Measurements from ENCODE around the gene KRTAP1-4.
"Not testable (repeated sequence)": the region's sequence is repeated elsewhere in the genome, so short reads cannot be mapped to it uniquely, and the experiment has no call there.

The KRTAP1-4 gene, protein sequence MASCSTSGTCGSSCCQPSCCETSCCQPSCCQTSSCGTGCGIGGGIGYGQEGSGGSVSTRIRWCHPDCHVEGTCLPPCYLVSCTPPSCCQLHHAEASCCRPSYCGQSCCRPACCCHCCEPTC

DNA sequence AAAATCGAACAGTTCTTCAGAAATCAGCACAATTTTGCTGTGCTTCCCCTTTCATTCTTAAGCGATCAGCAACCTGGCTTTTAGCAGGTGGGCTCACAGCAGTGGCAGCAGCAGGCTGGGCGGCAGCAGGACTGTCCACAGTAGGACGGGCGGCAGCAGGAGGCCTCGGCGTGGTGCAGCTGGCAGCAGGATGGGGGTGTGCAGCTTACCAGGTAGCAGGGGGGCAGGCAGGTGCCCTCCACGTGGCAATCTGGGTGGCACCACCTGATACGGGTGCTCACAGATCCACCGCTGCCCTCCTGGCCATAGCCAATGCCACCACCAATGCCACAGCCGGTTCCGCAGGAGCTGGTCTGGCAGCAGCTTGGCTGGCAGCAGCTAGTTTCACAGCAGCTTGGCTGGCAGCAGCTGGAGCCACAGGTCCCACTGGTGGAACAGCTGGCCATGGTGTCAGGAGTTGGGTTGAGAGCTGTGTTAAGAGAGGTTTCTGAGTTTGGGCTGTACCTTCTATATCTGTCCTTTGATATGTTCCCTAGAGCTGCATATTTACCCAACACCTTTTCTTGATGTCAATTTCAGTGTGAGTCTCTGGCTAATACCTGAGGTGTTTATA lies at the start of gene KRTAP1-4:
TSS of gene KRTAP1-4 (minus strand) at position 563 of the 613 bp plus-strand sequence. CDS start at position 446, 117 bp downstream.
- no peak for DNase-seq (ENCODE audit: low read depth, low spot score)

DNA sequence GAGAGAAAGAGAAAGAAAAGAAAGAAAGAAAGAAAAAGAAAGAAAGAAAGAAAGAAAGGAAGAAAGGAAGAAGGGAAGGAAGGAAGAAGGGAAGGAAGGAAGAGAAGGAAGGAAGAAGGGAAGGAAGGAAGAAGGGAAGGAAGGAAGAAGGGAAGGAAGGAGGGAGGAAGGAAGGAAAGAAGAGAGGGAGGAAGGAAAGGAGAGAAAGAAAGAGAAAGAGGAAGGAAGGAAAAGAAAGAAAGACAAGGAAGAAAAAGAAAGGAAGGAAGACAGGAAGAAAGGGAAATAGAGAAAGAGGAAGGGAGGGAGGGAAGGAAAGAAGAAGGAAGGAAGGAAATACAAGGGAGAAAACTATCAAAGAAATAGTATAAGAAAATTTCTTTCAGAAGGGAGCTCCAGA lies 46.8 kb upstream of the KRTAP1-4 start:
- no peak for DNase-seq (ENCODE audit: low read depth, low spot score)

DNA sequence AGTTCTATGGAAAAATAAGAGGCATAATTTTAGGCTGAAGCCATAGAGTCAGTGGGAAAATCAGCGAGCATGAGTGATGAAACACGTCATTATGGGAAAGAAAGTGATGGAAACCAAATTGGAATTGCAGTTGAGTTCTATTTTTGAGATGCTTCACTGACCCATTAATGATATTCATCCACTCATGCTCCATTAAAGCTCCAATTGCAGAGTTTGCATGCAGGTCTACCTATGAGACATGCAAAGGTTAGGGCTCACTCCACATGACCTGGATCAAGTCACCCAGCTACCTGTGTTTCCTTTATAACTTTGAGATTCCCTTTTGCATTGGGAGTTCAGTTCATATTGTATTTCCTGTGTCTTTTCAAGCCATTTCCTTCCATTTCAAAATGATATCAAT lies 43.7 kb upstream of the KRTAP1-4 start:
- no peak for DNase-seq (ENCODE audit: low read depth, low spot score)

DNA sequence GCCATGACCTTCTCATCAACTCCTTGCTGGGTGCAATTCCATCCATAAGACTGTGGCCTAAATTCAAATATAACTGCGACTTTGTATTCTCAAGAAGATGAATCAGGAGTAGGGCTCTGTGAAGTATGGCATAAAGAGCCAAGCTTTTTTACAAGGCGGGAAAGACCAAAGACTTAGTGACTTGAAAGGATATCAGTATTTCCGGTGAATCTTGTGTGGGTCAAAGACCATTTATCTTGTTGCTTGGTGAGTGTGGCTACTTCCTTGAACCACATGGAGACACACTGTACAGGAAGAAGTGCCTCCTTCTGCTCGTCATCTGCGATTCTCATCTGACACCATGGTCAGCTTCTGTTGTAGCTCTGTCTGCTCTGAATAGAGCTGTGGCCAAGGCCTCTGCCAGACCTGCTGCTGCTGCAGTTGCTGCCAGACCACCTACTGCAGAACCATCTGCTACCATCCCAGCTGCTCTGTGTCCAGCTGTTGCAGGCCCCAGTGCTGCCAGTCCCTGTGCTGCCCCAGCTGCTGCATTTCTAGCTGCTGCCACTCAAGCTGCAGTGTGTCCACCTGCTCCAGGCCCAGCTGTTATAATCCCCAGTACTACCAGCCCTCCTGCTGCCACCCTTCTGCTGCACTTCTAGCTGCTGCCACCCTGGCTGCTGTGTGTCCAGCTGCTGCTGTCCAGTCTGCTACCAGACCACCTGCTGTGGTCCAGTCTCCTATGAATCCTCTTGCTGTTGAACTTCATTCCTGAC lies 41.8 kb upstream of the KRTAP1-4 start:
- no peak for DNase-seq (ENCODE audit: low read depth, low spot score)

DNA sequence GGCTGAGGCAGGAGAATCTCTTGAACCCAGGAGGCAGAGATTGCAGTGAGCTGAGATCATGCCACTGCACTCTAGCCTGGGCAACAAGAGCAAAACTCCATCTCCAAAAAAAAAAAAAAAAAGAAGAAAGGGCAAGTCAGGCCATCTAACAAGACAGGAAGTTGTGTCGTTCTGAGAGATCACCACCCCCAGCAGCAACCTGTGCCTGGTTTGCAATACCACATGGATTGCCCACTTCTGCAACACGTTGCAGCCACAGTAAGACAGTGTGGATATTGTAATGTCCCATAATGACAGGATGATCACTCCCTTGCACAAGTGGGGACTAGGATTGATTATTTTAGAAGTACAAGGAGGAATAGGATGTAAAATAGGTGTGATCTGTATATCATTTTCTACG lies 39.0 kb upstream of the KRTAP1-4 start:
- no peak for DNase-seq (ENCODE audit: low read depth, low spot score)

DNA sequence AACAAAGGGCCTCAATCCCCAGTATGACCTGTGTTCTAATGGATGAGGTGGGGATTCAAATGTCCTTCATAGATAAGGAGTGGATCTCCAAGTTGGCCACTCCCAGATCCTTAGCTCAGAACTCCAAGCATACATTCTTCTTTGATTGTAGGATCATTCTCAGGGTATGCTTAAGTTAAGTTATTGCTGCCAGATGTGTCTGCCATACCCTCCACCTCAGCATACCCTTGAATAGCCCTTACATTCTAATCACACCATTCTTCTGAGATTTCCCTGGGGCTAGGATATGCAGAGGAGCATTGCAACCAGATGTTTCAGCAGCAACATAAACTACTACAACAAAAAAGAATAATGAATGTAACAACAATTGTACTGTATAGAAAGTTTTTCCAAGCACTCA lies 37.3 kb upstream of the KRTAP1-4 start:
- no peak for DNase-seq (ENCODE audit: low read depth, low spot score)

DNA sequence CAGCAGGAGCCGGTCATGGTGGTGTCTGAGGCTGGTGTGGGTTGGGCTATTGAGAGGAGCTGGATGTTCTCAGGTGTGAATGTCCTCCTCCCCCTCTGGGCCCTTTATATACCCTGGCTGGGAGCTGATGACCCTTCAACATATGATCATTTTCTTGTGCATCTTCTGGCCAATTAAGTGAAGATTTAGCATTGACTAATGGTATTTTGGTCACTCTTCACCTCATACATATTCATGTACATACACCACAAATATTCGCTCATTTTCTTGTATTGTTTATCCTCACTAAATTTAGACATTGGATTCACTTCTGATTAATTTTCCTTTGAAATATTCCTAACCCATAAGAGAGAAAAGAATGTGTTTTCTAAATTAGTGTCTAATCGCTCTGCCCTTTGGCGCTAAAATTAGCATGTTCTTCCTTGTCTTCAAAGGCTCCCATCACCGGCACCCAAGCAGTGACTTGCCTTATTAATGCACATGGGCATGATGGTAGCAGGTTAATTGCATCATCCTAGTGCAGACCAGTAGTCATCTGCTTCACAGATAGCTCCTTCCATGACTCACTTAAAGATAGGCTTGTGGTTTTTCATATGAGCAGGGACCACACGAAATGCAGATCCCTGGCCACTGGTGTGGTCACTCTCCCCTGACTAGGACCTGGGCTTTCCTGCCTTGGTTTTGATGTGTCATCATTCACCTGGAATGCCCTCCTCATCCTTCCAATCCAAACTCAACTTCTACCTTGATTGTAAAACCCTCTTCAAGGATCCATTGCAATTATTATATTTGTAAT lies 36.0 kb upstream of the KRTAP1-4 start, which contains the start of gene KRTAP2-4:
TSS of gene KRTAP2-4 (minus strand) at position 51 of the 796 bp plus-strand sequence. CDS start at position 17, 34 bp downstream.
- DNase-seq (ENCODE audit: low read depth, low spot score): no peak

DNA sequence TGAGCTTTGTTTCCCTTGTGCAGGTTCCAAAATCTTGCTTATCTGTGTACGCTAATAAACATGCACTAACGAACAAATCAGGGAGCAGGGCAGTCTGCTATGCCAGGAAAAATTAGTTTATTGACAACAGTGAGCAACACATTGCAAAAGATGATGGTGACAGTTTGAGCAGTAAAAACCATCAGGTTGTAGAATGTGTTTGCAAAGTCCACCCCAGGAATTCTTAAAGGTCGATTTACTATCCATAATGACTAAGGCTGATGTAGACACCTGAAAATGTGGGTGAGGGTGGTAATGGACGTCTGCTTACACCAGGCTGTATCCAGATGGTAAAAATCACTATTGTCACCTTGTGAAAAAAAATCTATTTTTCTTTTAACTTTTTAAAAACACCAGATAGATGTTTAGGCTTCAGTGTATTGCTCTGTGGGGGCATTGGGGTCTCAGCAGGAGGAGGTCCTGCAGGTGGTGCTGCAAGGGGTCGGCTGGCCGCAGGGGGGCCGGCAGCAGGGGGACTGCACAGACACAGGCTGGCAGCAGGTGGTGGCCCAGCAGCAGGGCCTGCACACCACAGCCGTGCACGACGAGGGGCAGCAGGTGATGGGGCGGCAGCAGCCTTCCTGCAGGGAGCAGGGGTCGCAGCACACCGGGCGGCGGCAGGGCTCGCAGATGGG lies 35.2 kb upstream of the KRTAP1-4 start:
- DNase-seq (ENCODE audit: low read depth, low spot score): not testable (repeated sequence)

DNA sequence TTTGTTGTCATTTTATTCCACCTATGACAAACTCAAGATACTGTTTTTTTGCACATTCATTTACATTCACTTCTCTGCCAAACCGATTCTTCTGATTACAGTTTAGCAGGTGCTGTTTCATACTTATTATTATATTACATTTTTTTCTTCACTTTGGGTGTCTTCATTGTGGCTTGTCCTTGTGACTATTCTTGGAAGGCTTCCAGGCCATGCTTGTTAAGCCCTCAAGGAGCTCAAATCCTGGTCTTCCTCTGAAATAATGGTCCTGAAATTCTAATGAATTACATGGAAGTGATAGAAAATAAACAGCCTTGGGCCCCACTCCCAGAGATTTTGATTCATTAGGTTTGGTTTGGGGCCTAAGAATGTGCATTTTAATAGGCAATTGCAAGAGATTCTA lies 34.3 kb upstream of the KRTAP1-4 start:
- no peak for DNase-seq (ENCODE audit: low read depth, low spot score)

DNA sequence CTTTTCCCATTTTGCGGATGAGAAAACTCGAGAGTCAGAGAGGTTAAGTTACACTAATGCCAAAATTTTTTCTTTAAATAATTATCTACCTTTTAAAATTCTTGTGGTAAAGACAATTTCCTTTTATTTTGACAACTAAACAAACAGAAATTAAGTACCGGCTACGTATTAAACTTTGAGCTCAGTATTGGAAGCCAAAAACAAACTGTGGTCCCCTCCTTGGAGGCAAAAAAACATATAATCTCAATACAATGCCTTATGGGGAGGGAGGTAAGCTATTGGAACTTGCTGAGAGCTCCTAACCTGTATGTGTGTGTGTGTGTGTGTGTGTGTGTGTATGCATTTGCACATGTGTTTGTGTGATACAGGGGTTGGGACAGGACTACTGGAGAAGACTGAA lies 33.5 kb upstream of the KRTAP1-4 start:
- DNase-seq (ENCODE audit: low read depth, low spot score): no peak

DNA sequence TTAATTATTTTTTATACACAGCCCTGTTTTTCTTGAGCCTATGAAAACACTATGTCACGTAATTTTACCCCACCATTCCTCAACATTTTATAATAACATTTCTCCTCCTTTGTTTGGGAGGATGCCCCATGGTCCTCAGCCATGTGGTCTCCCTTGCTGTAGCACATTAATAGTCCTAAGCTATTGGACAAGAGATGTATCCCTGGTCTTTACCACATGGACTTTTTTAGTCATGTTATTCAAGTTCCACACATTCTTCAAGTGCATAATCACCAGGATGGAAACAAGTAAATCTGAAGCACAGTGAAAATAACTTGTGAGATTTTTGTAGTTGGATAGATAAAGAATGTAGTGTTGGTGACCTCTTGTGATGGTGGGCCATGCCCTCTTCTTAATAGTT lies 32.0 kb upstream of the KRTAP1-4 start:
- DNase-seq (ENCODE audit: low read depth, low spot score): no peak

DNA sequence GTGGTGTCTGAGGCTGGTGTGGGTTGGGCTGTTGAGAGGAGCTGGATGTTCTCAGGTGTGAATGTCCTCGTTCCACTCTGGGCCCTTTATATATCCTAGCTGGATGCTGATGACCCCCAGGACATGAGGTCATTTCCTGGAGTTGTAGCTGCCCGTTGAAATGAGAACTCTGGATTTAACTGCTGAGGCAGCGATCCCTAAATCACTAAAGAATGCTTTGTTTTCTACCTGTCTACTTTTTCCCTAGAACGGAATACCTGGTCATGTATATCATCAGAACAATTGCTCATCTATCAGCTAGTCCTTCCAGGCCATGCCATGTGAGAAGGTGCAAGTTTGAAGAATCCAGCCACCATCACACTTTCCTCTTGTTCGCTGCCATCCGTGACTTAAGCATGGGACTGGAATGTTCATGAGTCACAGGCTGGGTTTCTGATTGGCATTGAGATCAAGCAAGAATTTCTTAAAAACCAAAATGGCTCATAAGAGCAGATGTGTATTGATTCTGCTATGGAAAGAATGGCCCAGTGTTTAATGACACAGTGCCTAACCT lies 30.1 kb upstream of the KRTAP1-4 start, which contains the start of gene KRTAP2-3:
TSS of gene KRTAP2-3 (minus strand) at position 63 of the 553 bp plus-strand sequence. CDS start 64 bp downstream, outside the sequence.
- no peak for DNase-seq (ENCODE audit: low read depth, low spot score)

DNA sequence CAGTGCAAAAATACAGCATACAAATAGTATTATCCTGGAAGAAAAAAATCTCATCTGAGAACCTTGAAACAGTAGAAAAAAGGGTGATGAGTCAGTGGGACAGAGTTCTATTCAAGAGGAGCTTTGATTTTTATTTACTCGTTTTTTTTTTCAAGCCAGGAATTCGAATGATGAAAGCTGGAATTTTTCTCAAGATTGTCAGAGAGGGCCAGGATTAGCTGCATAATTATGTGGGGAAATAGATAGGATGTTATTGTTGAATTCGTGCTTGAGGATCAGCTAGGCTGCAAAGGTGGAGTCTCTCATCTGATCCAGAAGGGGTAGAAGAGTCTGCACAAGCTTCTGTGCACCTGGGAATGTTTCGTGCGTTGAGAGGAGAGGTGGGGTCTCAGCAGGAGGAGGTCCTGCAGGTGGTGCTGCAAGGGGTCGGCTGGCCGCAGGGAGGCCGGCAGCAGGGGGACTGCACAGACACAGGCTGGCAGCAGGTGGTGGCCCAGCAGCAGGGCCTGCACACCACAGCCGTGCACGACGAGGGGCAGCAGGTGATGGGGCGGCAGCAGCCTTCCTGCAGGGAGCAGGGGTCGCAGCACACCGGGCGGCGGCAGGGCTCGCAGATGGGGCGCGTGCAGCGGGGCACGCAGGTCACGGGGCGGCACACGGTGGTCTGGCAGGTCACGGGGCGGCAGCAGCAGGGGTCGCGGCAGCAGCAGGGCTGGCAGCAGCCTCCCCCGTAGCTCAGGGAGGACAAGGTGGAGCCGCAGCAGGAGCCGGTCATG lies 29.5 kb upstream of the KRTAP1-4 start:
- not testable (repeated sequence) for DNase-seq (ENCODE audit: low read depth, low spot score)

DNA sequence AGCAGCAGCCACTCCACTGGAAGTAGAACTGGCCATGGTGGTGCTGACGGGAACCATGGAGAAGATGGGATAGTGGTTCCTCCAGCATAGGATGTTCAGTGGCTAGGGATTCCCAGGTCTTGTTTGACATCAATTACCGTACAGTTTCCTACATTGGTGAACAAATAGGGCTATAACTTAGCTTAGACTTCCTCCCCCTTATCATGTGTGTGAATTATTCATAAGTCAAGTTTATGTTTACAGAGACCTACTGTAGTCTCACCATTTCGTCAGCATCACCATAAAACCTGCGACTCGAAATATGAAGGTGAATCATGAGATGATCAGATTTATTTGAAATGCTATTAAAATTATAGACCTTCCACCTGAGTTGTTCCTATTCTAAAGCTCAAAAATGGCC lies 28.7 kb upstream of the KRTAP1-4 start:
- DNase-seq (ENCODE audit: low read depth, low spot score): no peak

DNA sequence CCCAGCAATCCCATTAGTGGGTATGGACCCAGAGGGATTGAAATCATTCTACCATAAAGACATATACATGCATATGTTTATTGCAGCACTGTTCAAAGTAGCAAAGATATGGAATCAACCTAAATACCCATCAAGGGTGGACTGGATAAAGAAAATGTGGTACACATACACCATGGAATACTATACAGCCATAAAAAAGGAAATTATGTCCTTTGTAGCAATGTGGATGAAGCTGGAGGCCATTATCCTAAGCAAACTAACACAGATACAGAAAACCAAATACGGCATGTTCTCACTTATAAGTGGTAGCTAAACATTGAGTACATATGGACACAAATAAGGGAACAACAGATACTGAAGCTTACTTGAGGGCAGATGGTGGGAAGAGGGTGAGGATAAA lies 27.6 kb upstream of the KRTAP1-4 start:
- no peak for DNase-seq (ENCODE audit: low read depth, low spot score)

DNA sequence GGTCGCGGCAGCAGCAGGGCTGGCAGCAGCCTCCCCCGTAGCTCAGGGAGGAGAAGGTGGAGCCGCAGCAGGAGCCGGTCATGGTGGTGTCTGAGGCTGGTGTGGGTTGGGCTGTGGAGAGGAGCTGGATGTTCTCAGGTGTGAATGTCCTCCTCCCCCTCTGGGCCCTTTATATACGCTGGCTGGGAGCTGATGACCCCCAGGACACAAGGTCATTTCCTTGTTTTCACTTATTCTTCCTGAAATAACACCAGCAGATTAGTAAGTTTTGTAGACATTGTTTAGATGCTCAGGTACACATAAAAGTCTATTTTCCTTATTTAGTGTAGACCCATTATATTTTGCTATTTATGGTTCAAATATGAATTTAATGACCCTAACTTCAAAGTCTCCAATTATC lies 25.1 kb upstream of the KRTAP1-4 start, which contains the start of gene KRTAP2-2:
TSS of gene KRTAP2-2 (minus strand) at position 101 of the 400 bp plus-strand sequence. CDS start at position 82, 19 bp downstream.
- not testable (repeated sequence) for DNase-seq (ENCODE audit: low read depth, low spot score)

DNA sequence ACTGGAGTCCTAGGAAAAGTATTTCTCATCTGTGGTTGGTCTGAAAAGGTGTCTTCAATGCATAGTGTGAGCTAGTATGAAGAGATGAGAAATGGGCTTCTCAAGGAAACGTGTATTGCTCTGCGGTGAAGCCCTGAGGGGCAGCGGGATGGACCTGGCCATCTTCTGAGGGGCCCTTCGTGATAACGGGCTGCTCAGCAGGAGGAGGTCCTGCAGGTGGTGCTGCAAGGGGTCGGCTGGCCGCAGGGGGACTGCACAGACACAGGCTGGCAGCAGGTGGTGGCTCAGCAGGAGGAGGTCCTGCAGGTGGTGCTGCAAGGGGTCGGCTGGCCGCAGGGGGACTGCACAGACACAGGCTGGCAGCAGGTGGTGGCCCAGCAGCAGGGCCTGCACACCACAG lies 24.6 kb upstream of the KRTAP1-4 start:
- DNase-seq (ENCODE audit: low read depth, low spot score): not testable (repeated sequence)

DNA sequence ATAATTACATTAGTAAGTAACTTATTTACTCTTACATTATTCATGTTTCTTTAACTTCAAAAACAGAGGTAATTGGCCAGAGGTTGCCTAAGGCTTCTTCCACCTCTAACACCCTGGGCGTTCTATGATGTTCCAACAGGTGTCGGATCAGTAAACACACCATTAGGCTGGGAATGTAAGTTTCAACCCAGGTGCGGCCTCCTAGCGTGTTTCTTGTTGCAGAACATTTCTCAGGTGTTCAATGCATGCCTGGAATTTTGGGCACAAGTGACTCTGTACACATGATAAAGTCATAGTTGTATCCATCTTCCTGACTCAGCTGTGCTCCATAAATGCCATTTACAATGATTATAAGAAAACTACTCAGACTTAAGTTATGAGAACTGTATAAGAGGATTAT lies 24.0 kb upstream of the KRTAP1-4 start:
- no peak for DNase-seq (ENCODE audit: low read depth, low spot score)

DNA sequence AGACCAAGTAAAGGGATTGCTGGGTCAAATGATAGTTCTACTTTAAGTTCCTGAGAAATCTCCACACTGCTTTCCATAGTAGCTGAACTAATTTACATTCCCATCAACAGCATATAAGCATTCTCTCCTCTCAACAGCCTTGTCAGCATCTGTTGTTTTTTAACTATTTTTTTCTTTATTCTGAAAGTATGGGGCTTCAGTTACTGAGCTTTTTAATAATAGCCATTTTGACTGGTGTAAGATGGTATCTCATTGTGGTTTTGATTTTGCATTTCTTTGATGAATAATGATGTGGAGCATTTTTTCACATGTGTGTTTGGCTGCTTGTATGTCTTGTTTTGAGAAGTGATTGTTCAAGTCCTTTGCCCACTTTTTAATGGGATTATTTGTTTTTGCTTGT lies 22.6 kb upstream of the KRTAP1-4 start:
- no peak for DNase-seq (ENCODE audit: low read depth, low spot score)

DNA sequence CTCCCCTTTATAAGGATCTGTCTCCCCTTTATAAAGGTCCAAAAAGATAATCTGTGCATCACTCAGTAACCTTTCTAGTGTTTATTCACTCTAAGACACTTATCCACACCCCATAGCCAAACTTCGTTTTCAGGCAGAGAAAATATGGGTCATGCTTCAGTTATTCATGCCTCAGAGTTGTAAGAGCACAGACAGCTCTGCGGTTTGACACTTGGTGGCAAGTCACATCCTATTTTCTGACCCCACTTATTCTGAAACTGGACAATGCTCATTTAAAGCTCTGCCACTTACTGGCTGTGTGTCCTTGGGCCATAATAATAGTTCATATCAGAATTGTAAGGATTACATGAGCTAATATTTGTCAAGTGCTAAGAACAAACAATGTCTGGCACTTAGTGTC lies 19.1 kb upstream of the KRTAP1-4 start:
- no peak for DNase-seq (ENCODE audit: low read depth, low spot score)

Data from ELF-1 (cell line).